ENCODE data around the gene OR51G2.

OR51G2 gene

GRCh38 chr11:4916581-4916980 is 2.6 kb downstream of the OR51G2 start:
- peaks cover 6% of the 10 kb centered on the region for H3K4me1 Mint-ChIP-seq
- no peaks in the 10 kb centered on the region for H3K36me3 Mint-ChIP-seq (ENCODE audit: low read depth)
- H3K4me3 Mint-ChIP-seq: no peak overlapping the region
- H3K9me3 Mint-ChIP-seq: no peaks in the 10 kb centered on the region
- no peak for DNase-seq
- TF ChIP-seq CTCF (IDR thresholded peaks at IDR 0.05): no peak
- H3K27ac Mint-ChIP-seq: no peak overlapping the region
- peaks cover 6% of the 10 kb centered on the region for H3K27me3 Mint-ChIP-seq (ENCODE audit: low read depth, poor library complexity)

- Mint-ChIP-seq H3K36me3 (ENCODE audit: low read depth) (peaks cover 16% of the 10 kb centered on the region), H3K27ac (no peak within 1 kb of the TSS), H3K4me3 (no peak within 1 kb of the TSS), H3K4me1 (peaks cover 4% of the 10 kb centered on the region), H3K27me3 (ENCODE audit: low read depth, poor library complexity) (no peaks in the 10 kb centered on the region), H3K9me3 (peaks cover 21% of the 10 kb centered on the region)
- TF ChIP-seq CTCF (IDR thresholded peaks at IDR 0.05): no peak
- DNase-seq: no peak
Observed at GRCh38 chr11:4903484-4903883, 15.7 kb downstream of the OR51G2 start, which contains the start of gene OR51A7. OR51A7 (plus strand) TSS chr11:4903783; CDS start chr11:4907370, 3,587 bp downstream.

- no peak overlapping the region for H3K4me3 Mint-ChIP-seq
- H3K27ac Mint-ChIP-seq: no peak overlapping the region
- H3K9me3 Mint-ChIP-seq: no peaks in the 10 kb centered on the region
- H3K27me3 Mint-ChIP-seq (ENCODE audit: low read depth, poor library complexity): no peaks in the 10 kb centered on the region
- no peak for DNase-seq
- TF ChIP-seq CTCF (IDR thresholded peaks at IDR 0.05): no peak
- H3K36me3 Mint-ChIP-seq (ENCODE audit: low read depth): no peaks in the 10 kb centered on the region
- peaks cover 32% of the 10 kb centered on the region for H3K4me1 Mint-ChIP-seq
Observed at GRCh38 chr11:4891996-4892640, 27.0 kb downstream of the OR51G2 start.

- no peaks in the 10 kb centered on the region for H3K36me3 Mint-ChIP-seq (ENCODE audit: low read depth)
- peaks cover 20% of the 10 kb centered on the region for H3K4me1 Mint-ChIP-seq
- TF ChIP-seq CTCF (IDR thresholded peaks at IDR 0.05): no peak
- DNase-seq: no peak
- H3K9me3 Mint-ChIP-seq: no peaks in the 10 kb centered on the region
- no peaks in the 10 kb centered on the region for H3K27me3 Mint-ChIP-seq (ENCODE audit: low read depth, poor library complexity)
- no peak overlapping the region for H3K4me3 Mint-ChIP-seq
- no peak overlapping the region for H3K27ac Mint-ChIP-seq
Observed at GRCh38 chr11:4890279-4890678, 28.9 kb downstream of the OR51G2 start.

- Mint-ChIP-seq H3K9me3 (no peaks in the 10 kb centered on the region), H3K36me3 (ENCODE audit: low read depth) (no peaks in the 10 kb centered on the region), H3K4me3 (no peak overlapping the region), H3K27me3 (ENCODE audit: low read depth, poor library complexity) (no peaks in the 10 kb centered on the region), H3K4me1 (peaks cover 36% of the 10 kb centered on the region), H3K27ac (no peak overlapping the region)
- TF ChIP-seq CTCF (IDR thresholded peaks at IDR 0.05): no peak
- no peak for DNase-seq
Observed at GRCh38 chr11:4887591-4887990, 31.6 kb downstream of the OR51G2 start.

GRCh38 chr11:4886186-4886585 is 33.0 kb downstream of the OR51G2 start:
- peaks cover 2% of the 10 kb centered on the region for H3K27me3 Mint-ChIP-seq (ENCODE audit: low read depth, poor library complexity)
- TF ChIP-seq CTCF (IDR thresholded peaks at IDR 0.05): no peak
- no peak overlapping the region for H3K4me3 Mint-ChIP-seq
- no peaks in the 10 kb centered on the region for H3K36me3 Mint-ChIP-seq (ENCODE audit: low read depth)
- H3K9me3 Mint-ChIP-seq: no peaks in the 10 kb centered on the region
- DNase-seq: no peak
- H3K4me1 Mint-ChIP-seq: peaks cover 50% of the 10 kb centered on the region
- no peak overlapping the region for H3K27ac Mint-ChIP-seq

Measured in nephron progenitor cell (in vitro differentiated cells).